Psoas muscle (tissue), 8 donors: ENCODE results near the gene ABCA13. TPM values are rescaled to one million over a fixed set of nuclear protein-coding genes. Genes with fewer than 3 reads are reported as not detected.

Experiments
- ATAC-seq, 4 donors: fragments of 200-7000 bp; cut with Tn5 transposase; one replicate each; pipeline ENCODE4 v1.9.1; 2020; ENCODE audit warnings: moderate library complexity in 3 of 4, mild to moderate bottlenecking in 2 of 4
- DNase-seq, 2 donors: peaks; one replicate each; pipeline ENCODE4 v3.0.0-alpha.2; 2020
- H3K27ac ChIP-seq: fragments of 200-600 bp; one replicate; pipeline ENCODE4 v1.8.0; 2022
- H3K27me3 ChIP-seq, 3 donors: fragments of 200-600 bp in 1 of 3; one replicate each; pipeline versions ENCODE4 v1.6.1 to v1.8.0; 2013 to 2022; ENCODE audit warnings: low read length in 2 of 3, mild to moderate bottlenecking in 2 of 3, moderate library complexity in 1 of 3; ENCODE audit not compliant: insufficient read depth in 3 of 3
- H3K36me3 ChIP-seq, 2 donors: fragments of 200-600 bp in 1 of 2; one replicate each; pipeline versions ENCODE4 v1.6.1 to v1.8.0; 2013 to 2022; ENCODE audit warnings: low read depth in 1 of 2, mild to moderate bottlenecking in 1 of 2, moderate library complexity in 1 of 2; ENCODE audit not compliant: insufficient read depth in 1 of 2
- H3K4me1 ChIP-seq: fragments of 200-600 bp; one replicate; pipeline ENCODE4 v1.8.0; 2022
- H3K4me3 ChIP-seq: fragments of 200-600 bp; one replicate; pipeline ENCODE4 v1.8.0; 2022; ENCODE audit warnings: mild to moderate bottlenecking
- H3K9me3 ChIP-seq: fragments of 200-600 bp; one replicate; pipeline ENCODE4 v1.8.0; 2022
- WGBS, 3 donors: extraction: QIAGEN DNeasy Blood & Tissue Kit; methylation state at CpG; one replicate each; pipeline versions ENCODE4 v1.1.6 to v1.1.7; 2013; 5-methylcytosine and 5-hydroxymethylcytosine counted together
- intact Hi-C, 2 donors: fragments of 100-400 bp; cut with DNase I; formaldehyde crosslinking; loops; one replicate each; pipeline versions ENCODE4 v1.11.0 to v1.14.2; 2022
- polyA plus RNA-seq, 3 donors: library from polyadenylated mRNA; stranded (reverse); fragments of 200-250 nt; gene quantifications; one replicate each; pipeline ENCODE4 v1.2.3, GENCODE V29; 2013
- total RNA-seq, 4 donors: library from RNA; stranded (reverse); fragmentation: NEBNext Ultra II Directional in 2 of 4; extraction: Animal tissue kit (Norgen Biotek cat#: 25700) in 2 of 4; gene quantifications; one replicate each; pipeline versions ENCODE4 v1.2.1 to v1.2.4, GENCODE V29; 2021 to 2023
- TF ChIP-seq, protein P1 (sequence below): fragments of 200-600 bp; IDR thresholded peaks from one replicate; pipeline ENCODE4 v1.8.0; 2022; ENCODE audit warnings: antibody characterized with exemption
- donor health status: healthy with polysubstance abuse.
- donor health status: DM: no; HTN: no; CAD: no; lungs with moderate emphysema.
- donor health status: Bipolar disorder and iron deficiency.
- donor health status: healthy.
- donor health status: DM: yes; HTN: yes; CAD: no.
- donor health status: DM: no; HTN: no; CAD: no.
- donor health status: DM: no; HTN: no; CAD: no.
- donor health status: DM: yes; HTN: yes; CAD: no.

Gene ABCA13
- total and polyA plus RNA-seq, 7 donors: 0.06 to 0.12 (median 0.10) TPM; not detected in 4

- Histone ChIP-seq H3K9me3 (no peaks in the 10 kb centered on the region), H3K36me3 (no peaks in the 10 kb centered on the region), H3K4me3 (no peak overlapping the region), H3K4me1 (no peaks in the 10 kb centered on the region), H3K27me3 (no peaks in the 10 kb centered on the region), H3K27ac (no peak overlapping the region)
- DNase-seq: no peak
- WGBS, 3 donors: 82 to 83% (median 83%) methylated on average over 8 of the region's 8 CpGs
- ATAC-seq: no peak
- intact Hi-C loops: no loop called here
- TF ChIP-seq, protein P1, sequence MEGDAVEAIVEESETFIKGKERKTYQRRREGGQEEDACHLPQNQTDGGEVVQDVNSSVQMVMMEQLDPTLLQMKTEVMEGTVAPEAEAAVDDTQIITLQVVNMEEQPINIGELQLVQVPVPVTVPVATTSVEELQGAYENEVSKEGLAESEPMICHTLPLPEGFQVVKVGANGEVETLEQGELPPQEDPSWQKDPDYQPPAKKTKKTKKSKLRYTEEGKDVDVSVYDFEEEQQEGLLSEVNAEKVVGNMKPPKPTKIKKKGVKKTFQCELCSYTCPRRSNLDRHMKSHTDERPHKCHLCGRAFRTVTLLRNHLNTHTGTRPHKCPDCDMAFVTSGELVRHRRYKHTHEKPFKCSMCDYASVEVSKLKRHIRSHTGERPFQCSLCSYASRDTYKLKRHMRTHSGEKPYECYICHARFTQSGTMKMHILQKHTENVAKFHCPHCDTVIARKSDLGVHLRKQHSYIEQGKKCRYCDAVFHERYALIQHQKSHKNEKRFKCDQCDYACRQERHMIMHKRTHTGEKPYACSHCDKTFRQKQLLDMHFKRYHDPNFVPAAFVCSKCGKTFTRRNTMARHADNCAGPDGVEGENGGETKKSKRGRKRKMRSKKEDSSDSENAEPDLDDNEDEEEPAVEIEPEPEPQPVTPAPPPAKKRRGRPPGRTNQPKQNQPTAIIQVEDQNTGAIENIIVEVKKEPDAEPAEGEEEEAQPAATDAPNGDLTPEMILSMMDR: no peak
These were observed 16.4 kb upstream of the ABCA13 start for GRCh38 chr7:48154792-48155413.

DNA sequence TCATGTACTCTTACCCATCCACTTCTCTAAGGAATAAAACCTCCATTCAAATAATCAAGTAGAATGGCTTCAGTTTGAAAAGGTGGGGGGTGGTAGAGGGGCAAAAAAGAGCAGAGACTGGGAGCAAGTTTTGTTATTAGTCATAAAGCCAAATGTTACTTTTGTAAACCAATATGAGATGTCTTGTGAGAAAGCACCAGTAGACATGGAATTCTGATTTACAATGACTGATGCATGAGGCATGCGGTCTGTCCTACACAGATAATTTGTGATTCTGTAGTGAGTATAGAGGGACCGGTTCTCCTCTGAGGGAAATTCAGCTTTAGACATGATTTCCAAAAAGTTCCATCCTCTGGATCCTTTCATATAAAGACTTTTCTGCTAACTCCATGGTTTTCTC, 12.9 kb upstream of the ABCA13 start:
- Histone ChIP-seq H3K27ac (no peak overlapping the region), H3K36me3 (no peaks in the 10 kb centered on the region), H3K27me3 (no peaks in the 10 kb centered on the region), H3K9me3 (no peaks in the 10 kb centered on the region), H3K4me3 (no peak overlapping the region), H3K4me1 (no peaks in the 10 kb centered on the region)
- no peak for ATAC-seq
- intact Hi-C loops: no loop called here
- TF ChIP-seq, protein P1: no peak
- WGBS, 3 donors: 87 to 88% (median 88%) methylated on average over 2 of the region's 2 CpGs
- DNase-seq: no peak

DNA sequence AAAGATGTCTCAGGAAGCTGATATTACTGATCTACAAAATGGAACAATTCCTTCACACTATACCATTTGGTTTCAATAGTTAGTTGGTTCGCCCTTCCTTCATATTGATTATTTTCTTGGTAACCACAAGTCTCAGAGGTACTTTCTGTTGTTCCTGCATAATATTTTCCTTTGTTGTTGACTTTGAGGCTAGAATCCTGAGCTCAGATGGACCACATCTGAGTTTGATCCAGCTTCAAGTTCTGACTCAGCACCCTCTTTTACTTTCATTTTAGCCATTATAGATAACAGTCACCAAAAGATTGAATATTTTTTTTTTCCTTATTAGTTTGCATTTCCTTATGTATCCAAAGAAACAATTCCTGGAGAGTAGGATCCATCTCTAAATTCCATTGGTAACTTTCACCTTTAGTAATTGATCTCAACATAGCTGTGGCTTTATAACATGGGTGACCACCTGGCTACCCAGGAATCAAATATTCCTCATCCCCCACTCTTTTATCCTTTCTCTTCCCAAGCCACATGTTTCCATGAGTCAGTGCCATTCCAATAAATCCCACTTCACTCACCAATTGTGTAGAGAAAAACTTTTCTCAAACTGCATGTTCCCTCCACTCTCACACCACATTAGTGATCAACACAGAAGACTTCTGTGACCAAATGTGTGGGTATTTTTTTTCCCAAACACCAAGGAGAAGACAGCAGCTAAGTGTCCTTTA, 9.7 kb upstream of the ABCA13 start:
- Histone ChIP-seq H3K4me3 (no peak overlapping the region), H3K27me3 (no peaks in the 10 kb centered on the region), H3K36me3 (no peaks in the 10 kb centered on the region), H3K27ac (no peak overlapping the region), H3K9me3 (no peaks in the 10 kb centered on the region), H3K4me1 (no peaks in the 10 kb centered on the region)
- 80 to 93% (median 93%) methylated on average over 1 of the region's 1 CpG for WGBS, 3 donors
- intact Hi-C loops: no loop called here
- DNase-seq (no peak), ATAC-seq (no peak)
- TF ChIP-seq, protein P1: no peak

GRCh38 chr7:48165157-48165556, 6.1 kb upstream of the ABCA13 start:
- Histone ChIP-seq H3K27me3 (peaks cover 0 to 4% (median 0%) of the 10 kb centered on the region in 3 donors), H3K4me3 (no peak overlapping the region), H3K4me1 (no peaks in the 10 kb centered on the region), H3K27ac (no peak overlapping the region), H3K9me3 (no peaks in the 10 kb centered on the region), H3K36me3 (no peaks in the 10 kb centered on the region)
- TF ChIP-seq, protein P1: no peak
- 73 to 76% (median 75%) methylated on average over 2 of the region's 2 CpGs for whole genome bisulfite sequencing, 3 donors
- intact Hi-C loops: no loop called here
- ATAC-seq: no peak
- DNase-seq: no peak
